HPDE6-E6E7 (cell line): Measurements from ENCODE around the gene PSD2.

ENCODE experiments used
- DNase-seq: peaks from one replicate; pipeline ENCODE4 v3.0.0; 2011; ENCODE audit warnings: missing footprints; ENCODE audit errors: extremely low spot score

PSD2 gene

DNA sequence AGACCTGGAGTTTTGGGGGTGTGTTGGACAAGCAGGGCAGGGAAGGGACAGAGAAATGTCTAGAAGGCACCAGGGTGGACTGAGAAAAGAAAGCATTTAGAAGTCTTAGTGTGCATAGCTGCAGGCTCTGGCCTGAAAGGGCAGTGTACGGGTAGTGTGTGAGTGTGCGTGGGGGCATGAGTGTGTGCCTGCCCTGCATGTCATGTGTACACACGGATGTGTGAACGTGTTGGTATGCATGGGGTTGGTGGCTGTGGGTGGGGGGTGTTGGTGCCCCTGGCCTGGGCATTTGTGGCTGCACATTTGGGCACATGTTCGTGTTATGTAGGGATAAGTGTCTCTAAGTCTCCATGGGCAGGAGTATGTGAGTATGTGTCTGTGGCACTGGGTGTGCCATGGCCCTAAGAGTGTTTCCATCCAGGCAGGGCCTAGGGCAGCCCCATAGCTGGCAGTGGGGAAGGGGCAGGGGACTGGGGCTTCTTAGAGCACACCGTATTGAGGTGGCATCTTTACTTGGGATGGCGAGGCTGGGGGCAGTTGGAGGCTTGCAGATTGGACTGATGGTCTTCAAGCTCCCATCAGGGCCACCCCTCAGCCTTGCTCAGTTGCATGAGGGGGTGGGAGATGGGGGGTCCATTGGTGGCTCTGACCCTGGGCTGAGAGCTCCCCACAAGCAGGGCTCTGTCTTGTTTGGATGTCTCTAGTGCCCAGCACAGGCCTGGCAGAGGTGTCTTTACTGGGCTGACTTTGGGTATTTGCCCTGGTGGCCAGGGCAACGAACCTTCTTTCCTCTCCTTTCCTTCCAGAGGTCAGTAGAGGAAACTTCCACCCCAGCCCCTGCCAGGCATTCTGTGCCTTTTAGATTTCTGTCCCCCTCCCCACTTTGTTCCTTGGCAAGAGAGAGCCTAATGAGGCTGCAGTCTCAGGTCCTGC, 15.0 kb downstream of the PSD2 start:
- no peak for DNase-seq

DNA sequence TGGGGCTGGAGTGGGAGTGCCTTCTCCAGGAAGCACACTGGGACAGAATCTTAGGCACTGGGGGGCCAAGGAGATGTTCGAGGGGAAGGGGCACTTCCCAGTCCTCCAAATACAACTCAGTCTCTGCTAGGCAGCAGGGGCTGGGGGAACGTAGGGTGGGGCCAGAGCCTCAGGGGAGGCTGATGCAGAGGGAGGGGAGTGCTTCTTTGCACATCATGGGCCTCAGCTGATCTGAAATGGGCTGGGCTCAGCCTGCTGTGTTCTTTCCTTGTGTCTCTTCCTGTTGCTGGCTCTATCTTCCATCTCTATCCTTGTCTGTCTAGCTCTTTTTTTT, 15.6 kb downstream of the PSD2 start:
- DNase-seq, result no peak

DNA sequence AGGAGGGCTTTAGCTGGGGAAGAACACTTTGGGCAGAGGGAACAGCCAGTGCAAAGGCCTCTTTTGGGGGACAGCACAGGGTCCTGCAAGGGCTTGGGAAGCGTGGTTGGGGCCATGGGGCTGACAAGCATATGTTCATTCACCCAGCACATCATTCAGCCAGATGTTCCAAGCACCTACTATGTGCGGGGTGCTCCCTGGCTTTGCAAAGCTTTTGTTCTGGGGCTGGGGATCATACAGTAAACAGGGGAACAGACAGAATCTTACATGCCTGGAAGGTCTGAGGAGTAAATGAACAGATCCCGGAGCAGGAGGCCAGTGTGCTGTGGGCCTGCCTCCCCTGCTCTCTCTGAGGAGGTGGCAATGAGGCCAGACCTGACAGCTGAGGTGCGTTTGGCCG, 16.7 kb downstream of the PSD2 start:
- no peak for DNase-seq

DNA sequence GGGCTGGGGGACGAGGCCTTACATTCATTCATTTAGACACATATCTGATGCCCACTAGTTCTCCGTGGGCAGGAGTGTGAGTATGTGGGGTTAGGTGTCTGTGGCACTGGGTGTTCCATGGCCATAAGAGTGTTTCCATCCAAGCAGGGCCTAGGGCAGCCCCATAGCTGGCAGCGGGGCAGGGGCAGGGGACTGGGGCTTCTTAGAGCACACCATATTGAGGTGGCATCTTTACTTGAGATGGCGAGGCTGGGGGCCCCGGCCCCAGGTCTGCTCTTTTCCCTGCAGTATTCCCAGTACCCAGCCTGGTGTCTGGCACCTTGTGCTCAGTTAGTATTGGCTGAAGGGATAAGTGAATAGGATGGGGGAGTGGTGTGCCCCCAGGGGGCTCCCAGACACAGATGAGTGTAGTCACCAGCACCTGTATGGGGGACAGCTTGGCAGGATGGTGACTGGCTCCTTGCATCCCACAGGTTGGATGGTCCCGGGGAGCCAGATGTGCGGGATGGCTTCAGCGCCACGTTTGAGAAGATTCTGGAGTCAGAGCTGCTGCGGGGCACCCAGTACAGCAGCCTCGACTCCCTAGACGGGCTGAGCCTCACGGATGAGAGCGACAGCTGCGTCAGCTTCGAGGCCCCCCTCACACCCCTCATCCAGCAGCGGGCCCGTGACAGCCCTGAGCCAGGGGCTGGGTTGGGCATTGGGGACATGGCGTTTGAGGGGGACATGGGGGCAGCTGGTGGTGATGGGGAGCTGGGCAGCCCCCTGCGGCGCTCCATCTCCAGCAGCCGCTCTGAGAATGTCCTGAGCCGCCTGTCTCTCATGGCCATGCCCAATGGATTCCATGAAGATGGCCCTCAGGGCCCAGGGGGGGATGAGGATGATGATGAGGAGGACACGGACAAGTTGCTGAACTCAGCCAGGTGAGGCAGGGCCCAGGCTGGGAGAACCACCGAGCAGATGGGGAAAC, 17.5 kb downstream of the PSD2 start:
- no peak for DNase-seq

DNA sequence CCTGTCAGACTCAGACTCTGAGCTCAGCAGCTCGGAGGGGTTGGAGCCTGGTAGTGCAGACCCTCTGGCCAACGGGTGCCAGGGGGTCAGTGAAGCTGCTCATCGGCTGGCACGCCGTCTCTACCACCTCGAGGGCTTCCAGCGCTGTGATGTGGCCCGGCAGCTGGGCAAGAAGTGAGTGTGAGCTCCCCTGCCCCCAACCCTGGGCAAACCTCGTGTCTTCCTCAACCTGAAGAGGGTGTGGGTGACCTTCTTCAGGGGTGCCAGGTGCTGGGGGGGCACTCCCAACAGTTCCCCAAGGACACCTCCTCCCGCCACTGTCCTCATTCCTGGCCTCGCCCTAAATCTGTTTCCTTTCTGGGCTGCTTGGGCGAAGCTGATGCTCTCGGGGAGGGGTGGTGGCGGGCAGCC, 18.6 kb downstream of the PSD2 start:
- no peak for DNase-seq

DNA sequence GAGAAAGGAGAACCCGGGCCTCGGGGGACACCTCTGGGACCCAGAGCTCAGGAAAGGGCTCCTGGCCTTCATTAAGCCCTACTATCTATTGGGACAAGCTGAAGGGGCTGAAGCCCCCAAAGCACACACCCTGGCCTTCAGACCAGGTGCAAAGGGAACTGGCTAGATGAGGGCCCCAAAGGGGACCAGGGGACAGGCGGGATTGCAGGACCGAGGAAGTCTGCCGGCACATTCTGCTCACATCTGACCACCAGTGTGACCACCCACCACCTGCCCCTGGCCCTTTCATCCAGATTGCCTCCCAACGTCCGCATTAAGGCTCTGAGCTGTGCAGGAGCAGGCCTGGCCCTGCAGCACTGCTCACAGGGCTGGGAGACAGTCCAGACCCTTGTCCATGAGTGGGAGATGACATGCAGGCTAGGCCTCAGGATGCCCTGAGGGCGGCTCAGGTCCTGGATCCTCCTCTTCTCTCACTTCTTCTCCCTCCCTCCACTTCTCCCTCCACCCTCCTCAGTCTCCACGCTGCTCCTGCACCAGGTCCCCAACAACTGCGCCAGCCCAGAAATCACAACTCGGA, 19.2 kb downstream of the PSD2 start:
- no peak for DNase-seq

DNA sequence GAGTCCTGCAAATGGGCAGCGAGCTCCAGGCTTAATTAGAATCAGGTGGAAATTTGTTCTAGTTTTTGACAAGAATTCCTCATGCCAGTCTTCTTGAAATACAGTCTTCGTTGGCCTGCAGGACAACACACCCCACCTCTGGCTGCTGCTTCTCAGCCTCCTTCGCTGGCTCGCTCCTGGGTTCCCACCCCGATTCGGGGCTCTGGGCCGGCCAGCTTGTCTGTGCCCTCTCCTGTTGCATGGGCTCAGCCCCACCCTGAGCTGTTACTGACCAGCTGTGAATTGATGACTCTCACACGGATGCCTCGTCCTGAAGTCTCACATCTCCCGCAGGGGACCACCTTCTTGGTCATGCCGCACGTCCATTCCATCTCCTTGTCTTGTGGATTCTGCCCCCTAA, 21.0 kb downstream of the PSD2 start:
- DNase-seq, result no peak

DNA sequence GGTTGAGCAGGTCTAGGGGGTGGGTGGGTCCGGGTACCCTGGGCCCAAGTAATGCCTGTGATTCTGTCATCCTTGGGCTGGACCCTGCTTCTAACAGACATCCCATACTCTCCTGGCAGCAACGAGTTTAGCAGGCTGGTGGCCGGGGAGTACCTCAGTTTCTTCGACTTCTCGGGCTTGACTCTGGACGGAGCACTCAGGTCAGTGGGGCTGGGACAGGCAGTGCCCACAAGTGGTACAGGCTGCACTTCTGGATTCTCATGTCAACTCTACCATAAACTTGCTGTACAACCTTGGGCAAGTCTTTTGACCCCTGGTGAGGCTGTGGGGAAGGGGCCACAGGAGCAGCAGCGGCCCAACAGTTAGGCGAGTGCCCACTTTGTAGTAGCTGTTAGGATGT, 21.8 kb downstream of the PSD2 start:
- no peak for DNase-seq

DNA sequence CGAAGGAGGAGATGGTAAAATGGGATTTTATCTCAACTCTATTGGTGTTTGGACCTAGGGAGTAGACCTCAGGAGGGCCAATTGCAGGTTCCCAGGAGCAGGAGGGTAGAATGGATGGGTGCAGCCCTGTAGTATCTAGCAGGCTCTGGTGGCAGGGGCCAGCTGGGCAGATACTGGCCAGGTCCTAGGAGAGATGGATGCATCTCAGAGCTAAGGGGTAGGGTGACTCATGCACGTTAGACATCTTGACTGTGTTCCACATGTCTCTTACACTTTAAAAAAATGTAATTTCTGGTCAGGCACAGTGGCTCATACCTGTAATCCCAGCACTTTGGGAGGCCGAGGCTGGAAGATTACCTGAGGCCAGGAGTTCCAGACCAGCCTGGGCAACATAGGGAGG, 22.4 kb downstream of the PSD2 start:
- DNase-seq, result no peak

DNA sequence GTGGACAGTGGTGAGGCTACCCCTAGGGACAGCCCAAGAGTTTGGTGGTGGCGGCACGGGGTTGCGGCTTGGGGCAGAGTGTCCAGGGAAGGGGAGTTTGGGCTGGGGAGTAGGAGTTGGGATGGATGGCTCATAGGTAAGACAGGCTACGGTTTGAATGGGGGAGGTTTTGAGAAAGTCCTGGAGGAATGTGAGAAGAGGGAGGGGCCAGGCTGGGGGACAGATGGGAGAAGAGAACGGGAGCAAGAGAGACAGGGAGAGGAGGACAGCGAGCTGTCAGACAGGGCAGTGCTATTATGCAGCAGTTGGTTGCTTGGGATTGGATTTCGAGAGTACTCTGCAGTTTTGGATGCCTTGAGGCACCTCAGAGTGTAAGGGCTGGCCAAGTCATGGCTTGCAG, 24.5 kb downstream of the PSD2 start:
- DNase-seq, result no peak

DNA sequence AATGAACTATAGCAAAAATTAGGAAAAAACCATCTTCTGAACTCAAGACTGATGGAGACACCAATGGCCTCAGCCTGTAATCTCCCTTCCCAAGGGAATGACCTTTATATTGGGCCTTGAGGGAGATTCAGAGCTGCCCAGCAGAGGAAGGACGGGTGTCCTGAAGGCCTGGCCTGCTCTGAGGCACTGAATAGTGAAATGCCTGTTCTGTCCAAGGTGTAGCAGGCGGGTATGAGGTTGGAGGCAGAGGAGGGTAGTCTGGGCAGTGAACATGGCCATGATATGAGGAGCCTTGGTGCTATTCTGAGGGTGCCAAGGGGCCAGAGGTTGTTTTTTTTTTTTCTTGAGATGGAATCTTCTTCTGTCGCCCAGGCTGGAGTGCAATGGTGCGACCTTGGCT, 25.0 kb downstream of the PSD2 start:
- no peak for DNase-seq

DNA sequence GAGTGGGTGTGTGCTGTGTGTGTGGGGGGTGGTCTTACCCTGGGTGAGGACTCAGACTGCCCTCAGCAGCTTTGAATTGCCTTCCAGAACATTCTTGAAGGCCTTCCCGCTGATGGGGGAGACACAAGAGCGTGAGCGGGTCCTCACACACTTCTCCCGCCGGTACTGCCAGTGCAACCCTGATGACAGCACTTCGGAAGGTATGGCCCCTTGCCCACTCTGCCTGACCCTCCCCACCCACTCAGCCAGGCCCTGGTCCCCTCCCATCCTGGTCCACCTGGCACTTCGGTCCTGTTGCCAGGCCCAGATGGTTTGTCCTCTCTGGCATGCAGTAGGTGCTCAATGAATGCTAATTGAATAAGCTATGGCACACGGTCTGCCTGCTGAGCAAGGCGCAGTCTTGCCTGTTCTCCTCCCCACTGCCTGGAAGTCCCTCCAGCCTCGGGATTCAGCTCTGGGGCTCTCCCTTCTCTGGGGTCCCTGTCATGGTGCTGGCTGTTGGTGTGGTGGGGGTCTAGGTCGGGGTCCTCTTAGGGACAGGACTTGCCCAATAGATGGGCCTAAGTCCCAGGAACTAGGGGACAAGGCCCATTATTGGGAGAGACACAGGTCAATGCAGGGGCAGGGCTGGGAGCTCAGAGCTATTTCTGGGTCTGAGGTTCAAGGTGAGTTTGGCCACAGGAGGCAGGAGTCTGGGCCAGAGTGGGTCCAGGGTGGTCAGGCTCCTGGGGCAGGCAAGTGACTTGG, 26.4 kb downstream of the PSD2 start:
- no peak for DNase-seq

DNA sequence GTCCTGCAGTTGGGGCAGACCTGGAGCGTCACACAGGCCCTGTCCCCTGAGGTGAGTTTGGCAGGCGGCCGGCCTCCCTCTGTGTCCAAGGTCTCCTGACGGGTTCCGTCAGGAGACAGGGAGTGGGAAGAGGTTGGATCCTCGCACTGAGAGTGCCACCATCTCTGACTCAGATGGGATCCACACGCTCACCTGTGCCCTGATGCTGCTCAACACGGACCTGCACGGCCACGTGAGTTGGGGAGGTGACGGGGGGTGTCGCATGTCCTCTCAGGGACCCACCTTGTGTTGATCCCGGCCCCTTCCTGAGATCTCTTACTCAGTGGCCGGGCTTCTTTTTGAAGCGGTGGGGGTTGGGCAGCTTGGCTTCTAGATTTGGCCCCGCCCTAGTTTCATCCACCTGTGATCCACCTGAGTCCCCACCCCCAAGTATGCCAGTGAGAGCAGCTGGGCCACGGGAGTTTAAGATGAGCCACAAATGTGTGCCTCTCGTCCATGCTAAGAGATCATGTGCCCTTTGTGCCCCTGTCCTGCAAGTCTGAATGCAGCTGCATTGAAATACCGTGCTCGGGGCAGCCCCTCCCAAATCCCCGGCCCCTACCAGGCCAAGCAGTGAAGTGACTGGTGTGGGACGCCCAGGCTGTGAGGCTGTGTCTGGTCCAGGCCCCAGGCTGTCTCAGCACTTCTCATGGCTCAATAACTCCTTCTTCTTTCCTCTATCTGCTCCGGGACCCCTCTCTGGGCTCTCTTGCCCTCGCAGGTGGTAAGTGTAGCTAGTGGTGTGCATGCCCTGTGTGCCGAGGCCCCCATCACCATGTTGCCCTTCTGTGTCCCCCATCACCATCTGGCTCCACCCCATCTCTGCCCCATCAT, 27.2 kb downstream of the PSD2 start:
- no peak for DNase-seq

DNA sequence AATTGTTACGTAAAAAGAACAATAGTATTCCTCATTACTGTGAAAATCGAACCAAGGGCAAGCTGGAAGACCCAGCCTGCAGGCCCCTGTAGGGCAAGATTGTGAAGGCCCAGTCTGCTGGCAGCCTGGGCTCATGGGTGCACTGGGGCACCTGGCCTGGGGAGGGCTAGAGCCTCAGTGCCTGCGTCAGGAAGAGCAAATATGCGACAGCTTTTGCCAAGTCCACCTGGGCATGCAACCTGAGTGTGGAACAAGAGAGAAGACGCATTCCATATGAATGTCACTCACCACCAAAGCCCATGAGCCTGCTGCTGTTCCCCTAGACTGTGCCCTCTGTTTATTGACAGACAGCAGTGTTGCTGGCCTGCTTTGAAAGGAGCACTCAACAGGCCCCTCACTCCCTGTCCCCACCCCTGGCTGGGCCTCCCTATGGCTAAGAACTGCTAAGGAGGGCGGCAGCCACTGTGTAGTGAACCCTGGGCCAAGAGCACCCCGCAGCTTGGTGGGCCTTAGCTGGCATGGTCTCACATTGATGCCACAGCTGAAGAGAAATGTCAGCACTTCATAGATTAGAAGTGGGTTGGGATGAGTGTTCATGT, 28.2 kb downstream of the PSD2 start:
- no peak for DNase-seq

DNA sequence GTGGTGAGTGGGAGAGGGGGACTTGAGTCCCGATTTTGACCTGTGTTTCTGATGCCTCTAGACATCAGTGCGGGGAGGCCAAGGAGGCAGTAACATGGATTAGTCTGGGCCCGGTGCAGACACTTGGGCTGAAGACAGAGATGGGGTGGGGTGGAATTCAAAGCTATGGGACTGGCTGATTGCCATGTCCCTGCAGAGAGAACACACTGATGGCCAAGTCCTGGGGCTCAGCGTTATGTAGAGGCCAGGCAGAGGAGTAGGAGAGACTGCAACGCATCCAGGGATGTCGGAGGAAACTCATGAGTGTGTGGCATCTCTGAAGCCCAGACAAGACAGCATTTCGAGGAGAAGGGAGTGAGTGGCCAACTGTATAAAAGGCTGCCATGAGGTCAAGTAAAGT, 30.1 kb downstream of the PSD2 start:
- DNase-seq, result no peak

DNA sequence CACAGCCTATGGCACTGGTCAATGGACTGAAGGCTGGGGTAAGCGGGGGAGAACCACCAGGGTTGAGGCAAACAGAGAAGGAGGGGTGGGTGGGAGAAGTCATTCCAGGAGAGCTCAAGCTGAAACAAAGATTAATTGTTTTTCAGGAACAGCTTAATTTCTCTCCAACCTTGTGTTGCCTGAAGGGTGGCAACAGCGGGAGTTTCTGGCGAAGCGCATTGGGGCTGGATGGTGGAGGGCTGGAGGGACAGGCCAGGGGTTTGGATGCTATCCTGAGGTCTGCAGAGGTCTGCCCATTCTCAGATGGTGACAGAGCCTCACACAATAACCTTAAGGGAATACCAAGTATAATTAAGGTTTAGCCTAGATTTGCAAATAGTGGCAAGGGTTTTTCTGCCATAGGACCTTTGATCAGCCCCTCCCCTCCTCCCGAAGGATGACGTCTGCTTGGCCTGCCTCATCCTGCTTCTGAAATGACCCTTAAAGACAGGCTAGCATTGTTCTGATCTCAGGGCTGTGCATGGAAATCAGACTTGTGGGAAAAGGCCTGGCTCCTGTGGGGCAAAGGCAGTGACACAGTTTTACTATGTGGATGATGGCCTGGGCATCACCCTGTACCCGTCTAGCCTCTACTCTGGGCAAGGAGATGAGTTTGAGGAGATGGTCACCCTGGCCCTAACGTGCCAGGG, 32.7 kb downstream of the PSD2 start:
- DNase-seq, result no peak

DNA sequence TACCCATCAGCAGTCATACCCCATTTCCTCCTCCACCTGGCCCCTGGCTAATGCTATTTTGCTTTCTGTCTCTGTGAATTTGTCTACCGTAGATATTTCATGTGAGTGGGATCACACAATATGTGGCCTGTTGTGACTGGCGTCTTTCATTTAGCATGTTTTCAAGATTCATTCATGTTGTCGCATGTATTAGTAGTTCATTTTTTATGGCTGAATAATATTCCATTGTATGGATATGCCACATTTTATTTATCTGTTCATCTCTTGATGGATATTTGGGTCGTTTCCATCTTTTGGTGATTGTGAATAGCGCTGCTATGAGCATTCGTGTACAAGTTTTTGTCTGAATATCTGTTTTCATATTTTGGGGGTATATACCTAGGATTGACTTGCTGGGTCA, 33.9 kb downstream of the PSD2 start:
- DNase-seq, result no peak

DNA sequence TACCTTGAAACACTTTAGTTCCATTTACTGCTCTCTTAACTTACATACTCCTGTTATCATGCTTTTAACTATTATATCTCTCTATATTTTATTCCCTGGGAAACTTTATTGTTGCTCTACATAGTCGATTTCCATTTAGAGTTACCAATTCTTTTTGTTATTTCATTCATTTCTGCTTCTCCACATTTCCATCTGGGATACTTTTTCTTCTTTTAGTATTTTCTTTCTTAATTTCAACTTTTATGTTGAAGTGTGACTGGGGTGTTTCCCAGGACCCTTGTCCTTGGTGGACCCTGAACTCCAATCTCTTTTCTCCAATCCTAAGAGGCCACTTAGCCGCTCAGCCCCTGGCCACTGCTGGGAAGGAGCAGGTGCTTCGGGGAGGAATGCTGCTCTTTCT, 36.0 kb downstream of the PSD2 start:
- DNase-seq, result no peak

DNA sequence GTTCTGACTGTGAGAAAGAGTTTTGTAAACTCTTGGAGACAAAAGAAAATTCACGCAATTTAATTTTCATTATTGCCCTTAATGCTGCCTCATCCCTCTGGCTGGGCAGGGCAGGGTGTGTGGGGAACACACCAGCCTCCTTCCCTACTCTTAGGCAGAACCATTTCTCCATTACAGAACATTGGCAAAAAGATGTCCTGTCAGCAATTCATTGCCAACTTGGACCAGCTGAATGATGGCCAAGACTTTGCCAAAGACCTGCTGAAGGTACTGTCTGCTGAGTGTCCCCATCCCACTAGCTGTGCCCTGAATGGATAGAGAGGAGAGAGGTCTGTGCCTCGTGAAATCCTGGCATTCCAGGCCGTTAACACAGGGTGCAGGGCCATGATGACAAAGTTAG, 37.9 kb downstream of the PSD2 start:
- DNase-seq, result no peak

DNA sequence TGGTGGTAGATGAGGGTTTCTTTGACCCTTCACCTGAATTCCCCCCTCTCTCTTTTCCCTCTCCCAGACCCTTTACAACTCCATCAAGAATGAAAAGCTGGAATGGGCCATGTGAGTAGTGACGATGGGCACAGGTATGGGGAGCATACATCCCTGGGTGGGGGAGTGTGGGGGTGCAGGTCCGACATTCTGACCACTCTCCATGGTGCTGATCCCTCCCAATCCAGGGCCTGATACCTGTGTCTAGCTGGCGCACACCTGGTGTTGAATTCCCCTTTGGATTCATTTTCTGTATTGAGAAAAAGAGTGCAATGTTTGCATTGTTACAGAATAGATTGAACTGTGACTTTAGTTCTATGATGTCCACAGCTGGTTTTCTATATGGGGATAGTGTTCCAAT, 40.0 kb downstream of the PSD2 start:
- DNase-seq, result no peak
